PC-9 (cell line): Measurements from ENCODE around the gene CFAP97. TPM values are rescaled to one million over a fixed set of nuclear protein-coding genes. Genes with fewer than 3 reads are reported as not detected.
A peak's percentile ranks its signal among the peaks of the same experiment; 100 is the strongest.

ENCODE experiments used
- BruUV-seq: library from RNA; stranded (reverse); fragments of 400-500 nt; replicated peaks from 2 replicates; lab custom pipeline; 2021; lab: Mats Ljungman, UMichigan
- CTCF ChIA-PET: fragments of 300-600 bp; sonication (Branson Sonifier 250); formaldehyde crosslinking; loops from one replicate; lab custom pipeline; 2022; ENCODE audit warnings: antibody characterized with exemption; lab: Charles Lee
- POLR2A ChIA-PET: fragments of 300-600 bp; sonication (Branson Sonifier 250); formaldehyde crosslinking; loops from one replicate; lab custom pipeline; 2022; ENCODE audit warnings: antibody characterized with exemption; ENCODE audit not compliant: unreplicated experiment; lab: Charles Lee
- DNase-seq, 2 experiments: peaks; one replicate each; pipeline versions ENCODE4 v3.0.0 to v3.0.0-alpha.2; 2015 to 2022; ENCODE audit warnings: mixed read lengths in 1 of 2
- H2AFZ ChIP-seq: fragments of 200-600 bp; sonication (generic); 2 replicates; pipeline ENCODE4 v1.8.1; 2017; ENCODE audit warnings: antibody characterized with exemption
- H3F3A ChIP-seq: fragments of 200-600 bp; sonication (generic); 2 replicates; pipeline ENCODE4 v1.8.1; 2017; ENCODE audit warnings: antibody characterized with exemption, mild to moderate bottlenecking, low read depth; ENCODE audit not compliant: insufficient read depth
- H3K27ac ChIP-seq: fragments of 200-600 bp; sonication (generic); 2 replicates; pipeline ENCODE4 v1.6.1; 2016; ENCODE audit warnings: mixed run types
- H3K27me3 ChIP-seq: fragments of 200-600 bp; sonication (generic); 2 replicates; pipeline ENCODE4 v1.6.1; 2016; ENCODE audit warnings: low read depth, mixed run types; ENCODE audit not compliant: insufficient read depth
- H3K36me3 ChIP-seq: fragments of 200-600 bp; sonication (generic); 2 replicates; pipeline ENCODE4 v1.6.1; 2016; ENCODE audit warnings: low read depth, mixed run types
- H3K4me1 ChIP-seq: fragments of 200-600 bp; sonication (generic); replicated peaks from 2 replicates; pipeline ENCODE4 v1.6.1; 2016; ENCODE audit warnings: mixed run types; ENCODE audit not compliant: insufficient read depth
- H3K4me2 ChIP-seq: fragments of 200-600 bp; sonication (generic); 2 replicates; pipeline ENCODE4 v1.6.1; 2017; ENCODE audit warnings: mixed run types
- H3K4me3 ChIP-seq: fragments of 200-600 bp; sonication (generic); 2 replicates; pipeline ENCODE4 v1.6.1; 2016; ENCODE audit warnings: mixed run types
- H3K79me2 ChIP-seq: fragments of 200-600 bp; sonication (generic); 2 replicates; pipeline ENCODE4 v1.6.1; 2017; ENCODE audit warnings: low read depth, mixed run types
- H3K9me2 ChIP-seq: fragments of 200-600 bp; sonication (generic); 2 replicates; pipeline ENCODE4 v1.8.1; 2017; ENCODE audit warnings: mild to moderate bottlenecking; ENCODE audit not compliant: insufficient read depth
- H3K9me3 ChIP-seq: fragments of 200-600 bp; sonication (generic); 2 replicates; pipeline ENCODE4 v1.8.1; 2016; ENCODE audit warnings: low read depth; ENCODE audit not compliant: insufficient read depth
- H4K20me1 ChIP-seq: fragments of 200-600 bp; sonication (generic); 2 replicates; pipeline ENCODE4 v1.8.1; 2017; ENCODE audit not compliant: insufficient read depth
- EZH2 ChIP-seq: fragments of 200-600 bp; sonication (generic); IDR thresholded peaks from 2 replicates; pipeline ENCODE4 v1.8.0; 2017; ENCODE audit warnings: antibody characterized with exemption, low read depth
- intact Hi-C: fragments of 100-400 bp; cut with micrococcal nuclease; formaldehyde crosslinking; loops from one replicate; pipeline ENCODE4 v1.10.0; 2022; ENCODE audit not compliant: unreplicated experiment
- total RNA-seq: library from RNA; stranded (reverse); gene quantifications from 2 replicates; pipeline ENCODE4 v1.2.3, GENCODE V29; 2021
- TF ChIP-seq, protein P1 (sequence below): fragments of 200-600 bp; sonication (generic); conservative IDR thresholded peaks from 2 replicates; pipeline ENCODE4 v1.6.1; 2017; ENCODE audit warnings: mixed run types, antibody characterized with exemption, mild to moderate bottlenecking, moderate library complexity

The CFAP97 gene
- total RNA-seq, 1 experiment from 2014 or later = 48.2 TPM

DNA sequence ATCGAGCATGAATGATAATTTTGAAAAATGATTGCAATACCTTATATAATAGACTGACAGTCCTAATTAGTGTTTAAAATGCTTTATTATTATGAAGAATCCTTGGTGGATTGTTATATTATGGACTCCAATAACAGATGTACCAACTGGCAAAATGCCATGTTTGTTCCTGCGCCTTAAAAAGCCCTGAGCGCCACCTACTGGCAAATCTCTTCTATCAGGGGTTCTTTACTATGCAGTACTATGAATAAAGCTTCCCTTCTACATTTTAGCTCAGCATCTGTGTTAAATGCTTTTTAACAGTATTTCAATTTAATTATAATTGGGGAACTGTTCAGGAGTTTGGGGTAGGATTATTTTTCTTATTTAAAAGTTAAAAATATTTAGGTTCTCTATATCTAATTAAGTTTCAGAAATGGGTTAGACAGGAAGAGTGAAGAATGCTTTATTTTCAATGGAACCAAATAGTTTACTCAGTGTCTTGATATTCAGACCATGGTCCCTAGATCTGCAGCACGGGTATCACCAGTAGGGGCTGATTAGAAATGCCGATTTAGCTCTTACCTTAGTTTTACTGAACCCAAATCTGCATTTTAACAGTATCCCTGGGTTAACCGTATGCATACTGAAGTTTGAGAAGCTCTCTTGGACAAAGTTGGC lies 20.0 kb downstream of the CFAP97 start:
- CTCF ChIA-PET = interaction anchor here (0.6 to 1.0 kb wide), 6 partner anchors 13 to 854 kb away, joined by 3 to 5 read pairs (median 3); no protein-coding TSS in a partner anchor
- no peak for TF ChIP-seq EZH2
- TF ChIP-seq, protein P1, sequence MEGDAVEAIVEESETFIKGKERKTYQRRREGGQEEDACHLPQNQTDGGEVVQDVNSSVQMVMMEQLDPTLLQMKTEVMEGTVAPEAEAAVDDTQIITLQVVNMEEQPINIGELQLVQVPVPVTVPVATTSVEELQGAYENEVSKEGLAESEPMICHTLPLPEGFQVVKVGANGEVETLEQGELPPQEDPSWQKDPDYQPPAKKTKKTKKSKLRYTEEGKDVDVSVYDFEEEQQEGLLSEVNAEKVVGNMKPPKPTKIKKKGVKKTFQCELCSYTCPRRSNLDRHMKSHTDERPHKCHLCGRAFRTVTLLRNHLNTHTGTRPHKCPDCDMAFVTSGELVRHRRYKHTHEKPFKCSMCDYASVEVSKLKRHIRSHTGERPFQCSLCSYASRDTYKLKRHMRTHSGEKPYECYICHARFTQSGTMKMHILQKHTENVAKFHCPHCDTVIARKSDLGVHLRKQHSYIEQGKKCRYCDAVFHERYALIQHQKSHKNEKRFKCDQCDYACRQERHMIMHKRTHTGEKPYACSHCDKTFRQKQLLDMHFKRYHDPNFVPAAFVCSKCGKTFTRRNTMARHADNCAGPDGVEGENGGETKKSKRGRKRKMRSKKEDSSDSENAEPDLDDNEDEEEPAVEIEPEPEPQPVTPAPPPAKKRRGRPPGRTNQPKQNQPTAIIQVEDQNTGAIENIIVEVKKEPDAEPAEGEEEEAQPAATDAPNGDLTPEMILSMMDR = peak; percentile 73
- no peak overlapping the region for H3K27ac ChIP-seq
- H3K4me3 ChIP-seq = no peak overlapping the region
- H2AFZ ChIP-seq = no peak overlapping the region
- no peaks in the 10 kb centered on the region; the same call in 1 of the 2 replicates for H3K36me3 ChIP-seq
- peak; percentile 46 to 61 for DNase-seq
- BruUV-seq = no TSS peak
- H3K79me2 ChIP-seq = peaks cover 26% of the 10 kb centered on the region
- peaks cover 10% of the 10 kb centered on the region; the same call in 1 of the 2 replicates for H4K20me1 ChIP-seq
- intact Hi-C loops = loop anchor here (5.0 to 10.0 kb wide), 2 partner anchors 176 to 851 kb away; no protein-coding TSS in a partner anchor
- H3K9me2 ChIP-seq = no peaks in the 10 kb centered on the region
- no peaks in the 10 kb centered on the region for H3K27me3 ChIP-seq
- no peaks in the 10 kb centered on the region for H3K4me1 ChIP-seq
- H3K4me2 ChIP-seq = no peak overlapping the region
- H3F3A ChIP-seq = no peaks in the 10 kb centered on the region
- POLR2A ChIA-PET = interaction anchor here (0.6 kb wide), 3 partner anchors 11 to 24 kb away, joined by 3 to 5 read pairs (median 5); no protein-coding TSS in a partner anchor
- no peaks in the 10 kb centered on the region for H3K9me3 ChIP-seq

- BruUV-seq = no TSS peak
- intact Hi-C loops = loop anchor here (5.0 to 10.0 kb wide), 2 partner anchors 175 to 853 kb away; no protein-coding TSS in a partner anchor
- POLR2A ChIA-PET = no interaction called here
- Histone ChIP-seq H2AFZ (no peak overlapping the region), H3K9me3 (no peaks in the 10 kb centered on the region), H3K79me2 (peaks cover 26% of the 10 kb centered on the region), H4K20me1 (peaks cover 10% of the 10 kb centered on the region; the same call in 1 of the 2 replicates), H3K4me1 (no peaks in the 10 kb centered on the region), H3K27me3 (no peaks in the 10 kb centered on the region), H3K27ac (no peak overlapping the region), H3F3A (no peaks in the 10 kb centered on the region), H3K9me2 (no peaks in the 10 kb centered on the region), H3K4me3 (no peak overlapping the region), H3K36me3 (no peaks in the 10 kb centered on the region; the same call in 1 of the 2 replicates), H3K4me2 (no peak overlapping the region)
- CTCF ChIA-PET = no interaction called here
- DNase-seq = no peak
- TF ChIP-seq, protein P1 = no peak
- no peak for TF ChIP-seq EZH2
These were observed 21.6 kb downstream of the CFAP97 start for GRCh38 chr4:185182239-185182638.

DNA sequence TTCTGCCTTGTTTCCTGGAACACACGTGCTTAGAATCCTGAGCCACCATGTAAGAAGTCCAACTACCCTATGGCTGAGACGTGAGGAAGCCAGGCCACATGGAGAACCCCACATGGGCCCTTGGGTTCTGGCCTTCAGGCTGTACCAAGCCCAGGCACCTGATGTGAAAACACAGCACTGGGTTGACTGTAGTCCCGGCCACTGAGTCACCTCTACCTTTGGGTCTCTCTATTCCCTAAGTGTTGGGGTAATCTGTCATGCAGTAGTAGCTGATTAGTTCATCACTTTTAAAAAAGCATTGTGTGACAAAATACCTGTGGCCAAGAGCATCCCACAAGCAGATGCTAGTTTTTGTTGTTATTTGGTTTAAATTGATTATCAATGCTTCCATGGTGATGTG lies 24.3 kb downstream of the CFAP97 start:
- H3K4me1 ChIP-seq = no peaks in the 10 kb centered on the region
- no peaks in the 10 kb centered on the region for H3F3A ChIP-seq
- TF ChIP-seq, protein P1 = no peak
- no peak for TF ChIP-seq EZH2
- no peaks in the 10 kb centered on the region for H3K9me2 ChIP-seq
- no peaks in the 10 kb centered on the region for H3K9me3 ChIP-seq
- CTCF ChIA-PET = no interaction called here
- no peak overlapping the region for H3K27ac ChIP-seq
- H2AFZ ChIP-seq = no peak overlapping the region
- no peak overlapping the region for H3K4me2 ChIP-seq
- no peaks in the 10 kb centered on the region; the same call in 1 of the 2 replicates for H3K36me3 ChIP-seq
- no peaks in the 10 kb centered on the region for H3K27me3 ChIP-seq
- no peak for DNase-seq
- H4K20me1 ChIP-seq = peaks cover 10% of the 10 kb centered on the region; the same call in 1 of the 2 replicates
- BruUV-seq = no TSS peak
- POLR2A ChIA-PET = no interaction called here
- peaks cover 26% of the 10 kb centered on the region for H3K79me2 ChIP-seq
- intact Hi-C loops = no loop called here
- H3K4me3 ChIP-seq = no peak overlapping the region
